Fibroblast of lung (primary cell): ENCODE measurements around the gene CDR2. TPM values are rescaled to one million over a fixed set of nuclear protein-coding genes. Genes with fewer than 3 reads are reported as not detected.

Experiments used
- DNase-seq, 2 donors: peaks; one replicate each; pipeline versions ENCODE4 v3.0.0 to v3.0.0-alpha.2; 2010; ENCODE audit warnings: low read depth in 2 of 2
- H2AFZ ChIP-seq: 2 replicates; pipeline ENCODE4 v1.5.1; 2012; ENCODE audit warnings: low read length, control low read depth, inconsistent platforms
- H3K27ac ChIP-seq: 2 replicates; pipeline ENCODE4 v1.5.1; 2011; ENCODE audit warnings: low read length, control low read depth; ENCODE audit not compliant: insufficient read depth
- H3K27me3 ChIP-seq: 2 replicates; pipeline ENCODE4 v1.5.1; 2011; ENCODE audit warnings: mild to moderate bottlenecking, low read length; ENCODE audit not compliant: control insufficient read depth, insufficient read depth
- H3K36me3 ChIP-seq: 2 replicates; pipeline ENCODE4 v1.5.1; 2011; ENCODE audit warnings: low read length; ENCODE audit not compliant: control insufficient read depth, insufficient read depth
- H3K4me1 ChIP-seq: 2 replicates; pipeline ENCODE4 v1.5.1; 2011; ENCODE audit warnings: low read length; ENCODE audit not compliant: control insufficient read depth, insufficient read depth; ENCODE audit errors: extremely low read depth
- H3K4me2 ChIP-seq: 2 replicates; pipeline ENCODE4 v1.5.1; 2011; ENCODE audit warnings: low read length, control low read depth; ENCODE audit not compliant: insufficient read depth; ENCODE audit errors: extremely low read depth
- H3K4me3 ChIP-seq, 4 experiments: fragments of 200-600 bp in 1 of 4; sonication (generic) in 1 of 4; replicated peaks in 1 of 4; 2 replicates each; pipeline ENCODE4 v1.5.1; 2011 to 2016; ENCODE audit warnings: low read length in 4 of 4, low read depth in 3 of 4, mild to moderate bottlenecking in 3 of 4, control low read depth in 2 of 4, inconsistent platforms in 1 of 4, mixed read lengths in 1 of 4; ENCODE audit not compliant: insufficient read depth in 1 of 4; ENCODE audit errors: control extremely low read depth in 1 of 4
- H3K79me2 ChIP-seq: 2 replicates; pipeline ENCODE4 v1.5.1; 2012; ENCODE audit warnings: mild to moderate bottlenecking, low read length, inconsistent platforms; ENCODE audit not compliant: control insufficient read depth, insufficient read depth
- H3K9ac ChIP-seq: 2 replicates; pipeline ENCODE4 v1.5.1; 2011; ENCODE audit warnings: mild to moderate bottlenecking, low read length, control low read depth; ENCODE audit not compliant: insufficient read depth
- H3K9me3 ChIP-seq: 2 replicates; pipeline ENCODE4 v1.5.1; 2012; ENCODE audit warnings: low read depth, low read length; ENCODE audit not compliant: control insufficient read depth, insufficient read depth
- H4K20me1 ChIP-seq: 2 replicates; pipeline ENCODE4 v1.5.1; 2011; ENCODE audit warnings: low read length; ENCODE audit not compliant: control insufficient read depth, insufficient read depth; ENCODE audit errors: extremely low read depth
- EZH2 ChIP-seq: IDR thresholded peaks from 2 replicates; pipeline ENCODE4 v1.5.1; 2012; ENCODE audit warnings: low read length, control low read depth, mild to moderate bottlenecking; ENCODE audit errors: missing control alignments
- polyA plus RNA-seq, 2 donors: library from polyadenylated mRNA; depleted of rRNA in 1 of 2; stranded (reverse) in 1 of 2; unstranded in 1 of 2; fragments of >200 nt; gene quantifications; 2 replicates each; pipeline ENCODE4 v1.2.1, GENCODE V29; 2011 to 2012; ENCODE audit warnings: missing spikeins in 1 of 2
- total RNA-seq: library from RNA; depleted of rRNA; stranded (reverse); fragments of >200 nt; gene quantifications from 2 replicates; pipeline ENCODE4 v1.2.1, GENCODE V29; 2014
- TF ChIP-seq, protein P1 (sequence below), 2 donors: IDR thresholded peaks in 1 of 2; conservative IDR thresholded peaks in 1 of 2; 1 replicate in 1 of 2; 2 replicates in 1 of 2; pipeline ENCODE4 v1.5.1; 2011 to 2012; ENCODE audit warnings: low read length in 2 of 2, control low read depth in 1 of 2, inconsistent platforms in 1 of 2, low read depth in 1 of 2, mild to moderate bottlenecking in 1 of 2

The CDR2 gene
- total and polyA plus RNA-seq, 2 donors (not counting 1 experiment from before 2014, with no cell fraction given), result 60.1 to 73.8 TPM

DNA sequence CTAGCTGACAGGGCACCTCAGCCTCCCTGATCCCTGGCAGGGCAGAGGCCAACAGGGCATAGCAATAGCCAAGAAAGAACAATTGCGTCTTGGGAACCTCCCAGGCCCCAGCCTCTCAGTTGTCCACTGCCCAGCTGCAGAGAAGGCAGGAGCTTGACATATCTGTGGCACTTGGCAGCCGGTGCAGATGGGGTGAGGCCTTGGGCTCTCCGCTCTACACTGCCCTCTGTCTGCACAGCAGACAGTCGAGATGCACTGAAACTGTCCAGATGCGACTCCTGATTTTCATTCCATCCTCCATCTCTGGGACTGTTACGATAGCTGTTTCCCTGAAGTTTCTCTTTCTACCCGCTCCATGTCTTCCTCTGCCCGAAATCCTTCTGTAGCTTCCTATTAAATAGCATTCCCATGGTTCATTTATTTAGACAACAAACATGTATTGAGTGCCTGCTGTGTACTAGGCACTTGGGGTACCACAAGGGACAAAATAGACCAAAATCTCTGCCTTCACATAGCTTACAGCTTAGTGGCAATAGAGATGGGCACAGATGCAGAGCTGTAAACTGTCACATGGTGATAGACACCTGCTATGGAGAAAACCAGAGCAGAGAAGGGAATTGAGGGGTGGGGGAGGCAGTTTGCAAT is 73.9 kb downstream of the CDR2 start:
- peak; percentile 49 to 67 for DNase-seq
- no peak overlapping the region for H3K27ac ChIP-seq
- no peaks in the 10 kb centered on the region for H3K4me1 ChIP-seq
- no peak overlapping the region for H2AFZ ChIP-seq
- H4K20me1 ChIP-seq, result peaks cover 4% of the 10 kb centered on the region
- peaks cover 8% of the 10 kb centered on the region for H3K36me3 ChIP-seq
- TF ChIP-seq EZH2, result no peak
- TF ChIP-seq, protein P1, sequence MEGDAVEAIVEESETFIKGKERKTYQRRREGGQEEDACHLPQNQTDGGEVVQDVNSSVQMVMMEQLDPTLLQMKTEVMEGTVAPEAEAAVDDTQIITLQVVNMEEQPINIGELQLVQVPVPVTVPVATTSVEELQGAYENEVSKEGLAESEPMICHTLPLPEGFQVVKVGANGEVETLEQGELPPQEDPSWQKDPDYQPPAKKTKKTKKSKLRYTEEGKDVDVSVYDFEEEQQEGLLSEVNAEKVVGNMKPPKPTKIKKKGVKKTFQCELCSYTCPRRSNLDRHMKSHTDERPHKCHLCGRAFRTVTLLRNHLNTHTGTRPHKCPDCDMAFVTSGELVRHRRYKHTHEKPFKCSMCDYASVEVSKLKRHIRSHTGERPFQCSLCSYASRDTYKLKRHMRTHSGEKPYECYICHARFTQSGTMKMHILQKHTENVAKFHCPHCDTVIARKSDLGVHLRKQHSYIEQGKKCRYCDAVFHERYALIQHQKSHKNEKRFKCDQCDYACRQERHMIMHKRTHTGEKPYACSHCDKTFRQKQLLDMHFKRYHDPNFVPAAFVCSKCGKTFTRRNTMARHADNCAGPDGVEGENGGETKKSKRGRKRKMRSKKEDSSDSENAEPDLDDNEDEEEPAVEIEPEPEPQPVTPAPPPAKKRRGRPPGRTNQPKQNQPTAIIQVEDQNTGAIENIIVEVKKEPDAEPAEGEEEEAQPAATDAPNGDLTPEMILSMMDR (conservative IDR thresholded peaks at IDR 0.05 in 1 of 2, IDR thresholded peaks at IDR 0.05 in 1 of 2; ENCODE audit: low read depth in 1 of 2, low read length in 2 of 2), result peak; percentile 64 to 70
- H3K4me2 ChIP-seq, result no peak overlapping the region
- H3K4me3 ChIP-seq, result no peak overlapping the region
- no peaks in the 10 kb centered on the region for H3K9me3 ChIP-seq
- H3K79me2 ChIP-seq, result peaks cover 9% of the 10 kb centered on the region
- no peaks in the 10 kb centered on the region for H3K27me3 ChIP-seq
- H3K9ac ChIP-seq, result no peak overlapping the region

- TF ChIP-seq, protein P1 (conservative IDR thresholded peaks at IDR 0.05 in 1 of 2, IDR thresholded peaks at IDR 0.05 in 1 of 2; ENCODE audit: low read depth in 1 of 2, low read length in 2 of 2), result no peak
- TF ChIP-seq EZH2, result no peak
- Histone ChIP-seq H3K4me1 (no peaks in the 10 kb centered on the region), H3K27me3 (no peaks in the 10 kb centered on the region), H3K27ac (no peak overlapping the region), H3K36me3 (peaks cover 8% of the 10 kb centered on the region), H3K9me3 (no peaks in the 10 kb centered on the region), H4K20me1 (peaks cover 4% of the 10 kb centered on the region), H3K79me2 (peaks cover 9% of the 10 kb centered on the region), H3K4me3 (no peak overlapping the region), H2AFZ (no peak overlapping the region), H3K4me2 (no peak overlapping the region), H3K9ac (no peak overlapping the region)
- DNase-seq, result no peak
Measured at GRCh38 chr16:22299036-22299435, 75.4 kb downstream of the CDR2 start.

- Histone ChIP-seq H3K27ac (peak overlapping the region; percentile 85), H3K36me3 (peaks cover 7% of the 10 kb centered on the region), H3K9ac (peak overlapping the region; percentile 97), H3K4me2 (peak overlapping the region; percentile 55), H3K79me2 (peaks cover 9% of the 10 kb centered on the region), H3K9me3 (no peaks in the 10 kb centered on the region), H4K20me1 (peaks cover 4% of the 10 kb centered on the region), H3K4me1 (no peaks in the 10 kb centered on the region), H2AFZ (no peak overlapping the region), H3K27me3 (no peaks in the 10 kb centered on the region), H3K4me3 (peak overlapping the region; percentile 82 to 90 (median 85))
- TF ChIP-seq, protein P1 (conservative IDR thresholded peaks at IDR 0.05 in 1 of 2, IDR thresholded peaks at IDR 0.05 in 1 of 2; ENCODE audit: low read depth in 1 of 2, low read length in 2 of 2), result no peak
- no peak for TF ChIP-seq EZH2
- peak; percentile 97 for DNase-seq
Measured at GRCh38 chr16:22297871-22298733, 76.3 kb downstream of the CDR2 start.
